SU-DHL-6 (cell line): ENCODE results near the gene ZNF507.

Source experiments
- H2AFZ ChIP-seq: fragments of 200-600 bp; sonication (generic); 2 replicates; pipeline ENCODE4 v1.6.1; 2014; ENCODE audit warnings: low read depth, mild to moderate bottlenecking, moderate library complexity, mixed read lengths, antibody characterized with exemption, low read length; ENCODE audit not compliant: severe bottlenecking
- H3F3A ChIP-seq: fragments of 200-600 bp; shearing (Covaris generic); 2 replicates; pipeline ENCODE4 v1.6.0; 2016; ENCODE audit warnings: antibody characterized with exemption, mild to moderate bottlenecking; ENCODE audit not compliant: insufficient read depth
- H3K27ac ChIP-seq: fragments of 200-600 bp; sonication (generic); 2 replicates; pipeline ENCODE4 v1.5.1; 2016; ENCODE audit warnings: low read depth, mild to moderate bottlenecking, low read length, moderate library complexity, mixed read lengths
- H3K27me3 ChIP-seq: fragments of 200-600 bp; sonication (generic), shearing (Covaris generic); 2 replicates; pipeline ENCODE4 v1.6.0; 2014; ENCODE audit warnings: mild to moderate bottlenecking, low read length
- H3K36me3 ChIP-seq: fragments of 200-600 bp; sonication (generic); 2 replicates; pipeline ENCODE4 v1.6.1; 2014; ENCODE audit warnings: mild to moderate bottlenecking, low read length, mixed read lengths
- H3K4me2 ChIP-seq: fragments of 300-600, 200-600 bp; shearing (Covaris generic), sonication (generic); 2 replicates; pipeline ENCODE4 v1.6.0; 2014; ENCODE audit warnings: low read length, low read depth, mild to moderate bottlenecking; ENCODE audit not compliant: poor library complexity, severe bottlenecking
- H3K4me3 ChIP-seq: fragments of 200-600 bp; sonication (generic); 2 replicates; pipeline ENCODE4 v1.5.1; 2014; ENCODE audit warnings: antibody characterized with exemption, low read length, mild to moderate bottlenecking, mixed read lengths; ENCODE audit not compliant: insufficient read depth, poor library complexity, severe bottlenecking
- H3K79me2 ChIP-seq: fragments of 200-600 bp; sonication (generic); 2 replicates; pipeline ENCODE4 v1.6.1; 2014; ENCODE audit warnings: mild to moderate bottlenecking, low read length, moderate library complexity; ENCODE audit not compliant: insufficient read depth
- H3K9ac ChIP-seq: fragments of 200-600 bp; sonication (generic); 2 replicates; pipeline ENCODE4 v1.7.0; 2014; ENCODE audit warnings: mild to moderate bottlenecking, low read length
- H3K9me2 ChIP-seq: fragments of 200-600 bp; sonication (generic); replicated peaks from 2 replicates; pipeline ENCODE4 v1.6.1; 2014; ENCODE audit warnings: low read length; ENCODE audit not compliant: insufficient read depth
- H3K9me3 ChIP-seq: fragments of 200-600 bp; sonication (generic); 2 replicates; pipeline ENCODE4 v1.6.1; 2014; ENCODE audit warnings: low read length, mixed read lengths; ENCODE audit not compliant: insufficient read depth
- H4K20me1 ChIP-seq: fragments of 200-600 bp; sonication (generic); 2 replicates; pipeline ENCODE4 v1.6.1; 2014; ENCODE audit warnings: low read depth, mild to moderate bottlenecking, antibody characterized with exemption, low read length, moderate library complexity, mixed read lengths
- EZH2phosphoT487 ChIP-seq: fragments of 200-600 bp; sonication (generic), shearing (Covaris generic); conservative IDR thresholded peaks from 2 replicates; pipeline ENCODE4 v1.6.1; 2018; ENCODE audit warnings: mild to moderate bottlenecking, antibody characterized with exemption, low read length, moderate library complexity, mixed read lengths
- TF ChIP-seq, protein P1 (sequence below): fragments of 200-600 bp; sonication (generic); IDR thresholded peaks from one replicate; pipeline ENCODE4 v1.5.1; 2017; ENCODE audit warnings: antibody characterized with exemption, mild to moderate bottlenecking, low read length, moderate library complexity; ENCODE audit not compliant: insufficient read depth, poor library complexity, severe bottlenecking

The ZNF507 gene

DNA sequence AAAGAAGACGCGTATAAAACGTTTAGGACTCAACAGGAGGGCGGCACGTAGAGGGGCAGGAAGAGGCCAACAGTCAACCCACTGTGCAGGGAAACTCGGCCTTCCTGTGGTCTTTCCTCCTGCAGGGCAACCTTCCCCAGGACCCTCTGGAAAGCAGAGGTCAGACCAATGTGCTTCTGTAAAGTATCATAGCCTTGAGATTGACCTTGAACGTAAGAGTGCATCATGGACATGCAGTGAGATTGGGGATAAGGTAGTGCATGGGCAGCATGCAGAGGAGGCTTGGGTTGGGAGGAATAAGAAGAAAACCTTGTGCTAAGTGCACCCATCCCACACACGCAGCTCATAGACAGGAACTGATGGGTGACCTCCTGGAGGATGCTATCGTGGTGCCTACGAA is 34.0 kb upstream of the ZNF507 start:
- Histone ChIP-seq H3K4me2 (no peak overlapping the region), H3K36me3 (no peaks in the 10 kb centered on the region), H4K20me1 (no peaks in the 10 kb centered on the region), H3K79me2 (no peaks in the 10 kb centered on the region), H3F3A (no peaks in the 10 kb centered on the region), H3K4me3 (no peak overlapping the region), H3K9ac (no peak overlapping the region), H3K27ac (no peak overlapping the region), H3K9me2 (no peaks in the 10 kb centered on the region), H3K27me3 (no peaks in the 10 kb centered on the region), H2AFZ (no peak overlapping the region), H3K9me3 (no peaks in the 10 kb centered on the region)
- TF ChIP-seq, protein P1, sequence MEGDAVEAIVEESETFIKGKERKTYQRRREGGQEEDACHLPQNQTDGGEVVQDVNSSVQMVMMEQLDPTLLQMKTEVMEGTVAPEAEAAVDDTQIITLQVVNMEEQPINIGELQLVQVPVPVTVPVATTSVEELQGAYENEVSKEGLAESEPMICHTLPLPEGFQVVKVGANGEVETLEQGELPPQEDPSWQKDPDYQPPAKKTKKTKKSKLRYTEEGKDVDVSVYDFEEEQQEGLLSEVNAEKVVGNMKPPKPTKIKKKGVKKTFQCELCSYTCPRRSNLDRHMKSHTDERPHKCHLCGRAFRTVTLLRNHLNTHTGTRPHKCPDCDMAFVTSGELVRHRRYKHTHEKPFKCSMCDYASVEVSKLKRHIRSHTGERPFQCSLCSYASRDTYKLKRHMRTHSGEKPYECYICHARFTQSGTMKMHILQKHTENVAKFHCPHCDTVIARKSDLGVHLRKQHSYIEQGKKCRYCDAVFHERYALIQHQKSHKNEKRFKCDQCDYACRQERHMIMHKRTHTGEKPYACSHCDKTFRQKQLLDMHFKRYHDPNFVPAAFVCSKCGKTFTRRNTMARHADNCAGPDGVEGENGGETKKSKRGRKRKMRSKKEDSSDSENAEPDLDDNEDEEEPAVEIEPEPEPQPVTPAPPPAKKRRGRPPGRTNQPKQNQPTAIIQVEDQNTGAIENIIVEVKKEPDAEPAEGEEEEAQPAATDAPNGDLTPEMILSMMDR, result no peak
- TF ChIP-seq EZH2phosphoT487, result no peak

DNA sequence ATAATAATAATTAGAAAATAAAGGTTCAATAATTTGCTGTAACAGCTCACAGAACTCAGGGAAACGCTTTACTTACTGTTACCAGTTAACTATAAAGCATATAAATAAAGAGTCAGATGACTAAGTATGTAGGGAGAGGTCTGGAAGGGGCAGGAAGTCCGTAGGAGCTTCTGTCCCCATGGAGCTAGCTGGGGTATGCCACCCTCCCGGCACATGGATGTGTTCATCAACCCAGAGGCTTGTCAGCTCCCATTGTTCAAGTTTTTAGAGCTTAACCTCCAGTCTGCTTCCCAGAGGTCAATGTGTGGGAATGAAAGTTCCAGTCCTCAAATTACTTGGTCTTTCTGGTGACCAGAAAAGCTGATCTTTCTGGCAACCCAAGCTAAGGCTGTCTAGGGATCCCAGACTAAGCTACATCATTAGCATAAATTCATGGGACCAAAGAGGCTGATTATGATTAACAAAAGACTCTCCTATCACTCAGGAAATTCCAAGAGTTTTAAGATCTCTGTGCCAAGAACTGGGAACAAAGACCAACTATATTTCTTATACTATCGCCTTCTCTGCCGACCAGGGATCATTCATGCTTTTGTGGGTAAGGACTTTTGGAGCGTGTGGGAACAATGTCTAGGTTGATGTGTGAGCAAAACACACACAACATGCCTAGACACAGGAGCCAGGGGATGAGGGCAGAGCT is 31.7 kb upstream of the ZNF507 start:
- no peak for TF ChIP-seq EZH2phosphoT487
- TF ChIP-seq, protein P1, result no peak
- H3K79me2 ChIP-seq, result no peaks in the 10 kb centered on the region
- no peak overlapping the region for H2AFZ ChIP-seq
- H3K27me3 ChIP-seq, result no peaks in the 10 kb centered on the region
- H3K27ac ChIP-seq, result no peak overlapping the region
- H3K4me2 ChIP-seq, result no peak overlapping the region
- H3K9me3 ChIP-seq, result no peaks in the 10 kb centered on the region
- H3K9me2 ChIP-seq, result no peaks in the 10 kb centered on the region
- H3F3A ChIP-seq, result no peaks in the 10 kb centered on the region
- H3K9ac ChIP-seq, result no peak overlapping the region
- H3K4me3 ChIP-seq, result no peak overlapping the region
- no peaks in the 10 kb centered on the region for H3K36me3 ChIP-seq
- H4K20me1 ChIP-seq, result no peaks in the 10 kb centered on the region

DNA sequence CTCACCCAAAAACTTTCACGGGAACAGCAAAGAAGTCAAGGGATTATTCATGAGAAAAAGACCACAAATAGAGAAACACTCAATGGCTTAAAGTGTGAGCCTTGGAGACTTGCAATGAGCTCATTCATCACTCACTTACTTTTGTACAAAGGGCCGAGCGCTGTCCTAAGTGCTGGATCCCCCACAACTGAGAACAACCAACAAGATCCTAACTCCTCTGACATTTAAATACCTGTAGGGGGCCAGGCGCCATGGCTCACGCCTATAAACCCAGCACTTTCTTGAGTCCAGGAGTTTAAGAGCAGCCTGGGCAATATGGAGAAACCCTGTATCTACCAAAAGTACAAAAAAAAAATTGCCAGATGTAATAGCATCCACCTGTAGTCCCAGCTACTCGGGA is 29.4 kb upstream of the ZNF507 start:
- no peaks in the 10 kb centered on the region for H3K36me3 ChIP-seq
- no peaks in the 10 kb centered on the region for H4K20me1 ChIP-seq
- H2AFZ ChIP-seq, result no peak overlapping the region
- H3K79me2 ChIP-seq, result no peaks in the 10 kb centered on the region
- no peak overlapping the region for H3K4me3 ChIP-seq
- H3K4me2 ChIP-seq, result no peak overlapping the region
- no peak overlapping the region for H3K27ac ChIP-seq
- TF ChIP-seq, protein P1, result no peak
- TF ChIP-seq EZH2phosphoT487, result no peak
- no peaks in the 10 kb centered on the region for H3K9me2 ChIP-seq
- H3K9me3 ChIP-seq, result no peaks in the 10 kb centered on the region
- no peaks in the 10 kb centered on the region for H3F3A ChIP-seq
- H3K9ac ChIP-seq, result no peak overlapping the region
- H3K27me3 ChIP-seq, result no peaks in the 10 kb centered on the region
